Fibroblast of gingiva (primary cell): Measurements from ENCODE around the gene ZMIZ1.

Experiments used
- DNase-seq: peaks from one replicate; pipeline ENCODE4 v3.0.0-alpha.2; 2011; ENCODE audit warnings: low read depth

Gene ZMIZ1

DNA sequence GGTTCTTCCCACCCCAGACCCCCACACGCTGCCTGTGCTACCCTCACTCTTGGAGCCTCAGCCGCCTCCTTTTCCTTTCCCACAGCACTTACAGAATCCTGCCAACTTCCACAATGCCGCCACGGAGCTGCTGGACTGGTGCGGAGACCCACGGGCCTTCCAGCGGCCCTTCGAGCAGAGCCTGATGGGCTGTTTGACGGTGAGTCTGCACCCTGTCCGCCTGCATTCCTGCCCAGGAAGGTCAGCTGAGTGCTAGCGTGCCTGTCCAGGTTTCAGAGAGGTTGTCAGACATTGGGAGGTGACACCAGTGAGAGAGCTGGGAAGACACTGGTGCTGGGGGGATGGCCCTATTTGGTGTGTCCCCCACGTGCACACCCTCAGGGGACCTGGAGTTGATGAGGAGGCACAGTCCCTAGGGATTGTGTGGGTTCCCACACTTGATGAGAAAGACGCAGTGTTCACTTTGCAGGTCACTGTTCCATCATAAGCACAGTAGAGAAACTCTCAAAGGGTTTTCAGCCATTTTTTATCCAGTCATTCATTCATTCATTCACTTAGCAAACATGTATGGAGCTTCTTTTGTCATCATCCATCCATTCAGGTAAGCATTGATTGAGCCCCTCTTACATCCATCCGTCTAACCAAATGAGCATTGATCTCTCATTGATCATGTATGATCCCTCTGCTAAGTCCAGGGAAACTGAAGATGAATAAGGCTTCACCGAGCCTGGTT lies 139.7 kb downstream of the ZMIZ1 start:
- no peak for DNase-seq

DNA sequence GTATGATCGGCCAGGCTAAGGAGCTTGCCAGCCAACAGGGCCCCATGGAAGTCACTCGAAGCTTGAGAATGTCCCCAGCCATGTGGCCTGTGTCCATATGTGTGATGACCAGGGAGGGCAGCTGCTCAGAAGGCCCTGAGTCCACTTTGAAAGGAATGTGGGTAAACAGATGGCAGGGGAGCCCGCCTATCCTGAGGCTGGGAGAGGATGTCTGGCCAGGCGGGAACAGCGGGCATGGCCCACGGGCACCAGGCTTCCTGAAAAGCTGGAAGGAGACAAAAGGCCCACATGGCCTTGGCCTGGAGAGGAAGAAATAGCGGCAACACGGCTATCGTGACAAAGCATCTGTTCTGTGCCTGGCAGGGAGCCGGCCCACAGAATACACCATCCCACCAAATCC lies 140.6 kb downstream of the ZMIZ1 start:
- DNase-seq, result no peak

DNA sequence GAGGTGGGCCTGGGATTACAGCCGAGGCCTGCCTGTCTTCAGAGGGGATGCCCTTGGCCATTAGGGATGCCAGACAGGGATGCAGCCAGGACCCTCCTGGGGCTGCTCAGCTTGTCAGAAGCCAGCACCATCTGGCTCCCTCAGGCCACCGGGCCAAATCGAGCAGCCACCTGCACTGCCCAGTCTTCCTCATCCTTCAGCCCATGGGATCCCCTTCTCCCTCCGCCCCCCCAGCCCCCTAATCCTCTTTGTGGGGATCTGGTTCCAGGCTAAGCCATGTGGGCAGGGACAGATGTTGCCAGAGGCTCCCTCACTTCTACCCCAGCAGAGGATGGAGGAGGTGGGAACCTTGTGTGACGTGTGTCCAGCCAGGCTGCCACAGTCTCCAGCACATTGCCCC lies 141.1 kb downstream of the ZMIZ1 start:
- DNase-seq, result no peak

DNA sequence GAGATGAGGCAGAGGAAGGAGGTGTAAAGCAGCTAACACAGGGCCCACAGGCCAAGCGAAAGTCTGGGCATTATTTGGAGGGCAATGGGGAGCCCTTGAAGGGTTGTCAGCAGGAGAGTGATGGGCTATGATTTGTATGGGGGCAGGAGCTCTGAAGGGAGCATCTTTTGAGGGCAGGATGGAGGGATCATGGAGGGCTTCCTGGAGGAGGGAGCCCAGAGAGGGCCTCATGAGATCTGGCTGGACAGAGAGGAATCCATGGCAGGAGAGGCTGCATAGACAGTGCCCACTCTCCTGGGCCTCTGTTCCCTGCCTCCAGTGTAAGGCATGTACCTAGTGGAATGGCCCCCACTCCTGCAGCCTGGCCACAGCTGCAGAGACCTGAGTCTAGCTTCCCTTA lies 141.9 kb downstream of the ZMIZ1 start:
- no peak for DNase-seq

DNA sequence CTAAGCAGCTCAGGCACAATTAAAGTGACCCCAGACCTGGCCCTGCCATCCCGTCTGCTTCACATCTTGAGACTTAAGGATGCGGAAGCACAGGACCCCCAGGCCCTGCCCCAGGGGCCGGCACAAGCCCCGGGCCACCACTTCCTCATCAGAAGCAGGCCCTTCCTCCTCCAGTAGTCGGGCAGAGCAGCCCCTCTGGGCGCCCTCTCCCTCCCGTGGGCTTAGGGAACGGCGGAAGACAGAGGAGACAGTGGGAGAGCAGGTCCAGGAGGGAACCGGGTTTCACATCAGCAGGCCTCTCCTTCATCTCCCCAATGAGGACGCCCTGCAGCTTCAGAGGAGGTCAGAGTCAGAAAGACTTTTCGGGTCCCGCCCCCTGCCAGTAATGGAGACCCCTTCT lies 142.8 kb downstream of the ZMIZ1 start:
- no peak for DNase-seq

DNA sequence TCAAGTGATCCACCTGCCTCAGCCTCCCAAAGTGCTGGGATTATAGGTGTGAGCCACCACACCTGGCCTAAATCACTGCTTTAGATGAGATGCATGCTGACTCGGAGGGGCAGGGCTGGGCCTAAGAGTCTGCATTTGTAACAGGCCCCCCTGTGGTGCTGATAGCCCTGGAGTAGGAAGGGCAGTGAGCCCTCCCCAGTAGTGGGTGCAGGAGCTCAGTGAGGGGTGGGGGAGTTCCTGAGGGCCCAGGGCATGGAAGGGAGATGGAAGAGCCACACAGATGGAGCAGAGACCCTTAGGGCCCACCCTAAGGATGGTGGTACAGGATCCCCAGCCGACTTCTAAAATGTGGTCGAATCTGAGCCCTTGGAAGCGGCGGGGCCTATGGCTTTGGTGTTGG lies 146.8 kb downstream of the ZMIZ1 start:
- no peak for DNase-seq

DNA sequence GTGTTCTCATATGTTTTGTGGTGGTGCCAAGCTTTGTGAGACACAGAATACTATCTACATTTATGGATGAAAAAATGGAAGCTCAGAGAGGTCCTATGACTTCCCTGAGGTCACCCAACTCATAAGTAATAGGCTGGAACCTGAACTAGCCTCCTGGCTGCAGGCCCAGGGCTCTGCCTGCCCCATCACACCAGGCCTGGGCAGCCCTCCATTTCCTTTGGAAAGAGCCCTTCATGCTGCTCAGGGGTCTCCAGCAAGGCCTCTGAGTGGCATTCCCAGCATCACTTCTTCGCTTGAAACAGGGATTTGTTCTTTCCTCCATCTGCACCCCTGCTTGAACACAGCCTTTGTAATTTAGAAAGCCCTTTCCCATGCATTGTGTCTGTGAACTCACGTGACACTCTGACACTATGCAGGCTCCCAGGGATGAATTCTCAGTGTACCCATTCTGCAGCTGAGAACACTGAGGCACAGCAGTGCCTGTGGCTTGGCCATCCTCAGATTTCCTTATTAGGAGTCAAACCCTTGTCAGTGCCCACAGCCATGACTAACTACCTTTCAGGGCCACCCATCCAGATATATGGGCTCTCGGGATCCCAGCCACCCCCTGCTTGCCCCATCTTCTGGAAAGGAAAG lies 150.7 kb downstream of the ZMIZ1 start:
- peak; percentile 41 for DNase-seq

DNA sequence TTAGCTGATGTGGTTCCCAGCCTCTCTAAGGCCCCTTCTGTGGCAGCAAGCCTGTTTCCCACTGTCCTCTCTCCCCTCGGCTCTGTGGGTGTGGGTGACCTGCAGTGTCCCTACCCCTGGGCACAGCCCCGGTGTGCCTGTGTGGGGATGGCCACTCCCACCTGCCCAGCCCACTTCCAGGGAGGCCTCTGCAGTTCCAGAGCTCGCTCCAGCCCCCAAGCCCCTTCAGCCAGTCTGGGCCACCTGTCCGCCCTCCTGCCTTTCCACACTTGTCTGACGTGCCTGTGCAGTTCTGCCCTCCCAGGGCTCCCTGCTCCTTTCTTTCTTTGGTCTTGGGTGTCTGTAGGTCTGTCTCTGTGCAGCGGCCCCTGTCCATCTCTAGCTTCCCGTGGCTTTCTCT lies 151.5 kb downstream of the ZMIZ1 start:
- DNase-seq, result no peak

DNA sequence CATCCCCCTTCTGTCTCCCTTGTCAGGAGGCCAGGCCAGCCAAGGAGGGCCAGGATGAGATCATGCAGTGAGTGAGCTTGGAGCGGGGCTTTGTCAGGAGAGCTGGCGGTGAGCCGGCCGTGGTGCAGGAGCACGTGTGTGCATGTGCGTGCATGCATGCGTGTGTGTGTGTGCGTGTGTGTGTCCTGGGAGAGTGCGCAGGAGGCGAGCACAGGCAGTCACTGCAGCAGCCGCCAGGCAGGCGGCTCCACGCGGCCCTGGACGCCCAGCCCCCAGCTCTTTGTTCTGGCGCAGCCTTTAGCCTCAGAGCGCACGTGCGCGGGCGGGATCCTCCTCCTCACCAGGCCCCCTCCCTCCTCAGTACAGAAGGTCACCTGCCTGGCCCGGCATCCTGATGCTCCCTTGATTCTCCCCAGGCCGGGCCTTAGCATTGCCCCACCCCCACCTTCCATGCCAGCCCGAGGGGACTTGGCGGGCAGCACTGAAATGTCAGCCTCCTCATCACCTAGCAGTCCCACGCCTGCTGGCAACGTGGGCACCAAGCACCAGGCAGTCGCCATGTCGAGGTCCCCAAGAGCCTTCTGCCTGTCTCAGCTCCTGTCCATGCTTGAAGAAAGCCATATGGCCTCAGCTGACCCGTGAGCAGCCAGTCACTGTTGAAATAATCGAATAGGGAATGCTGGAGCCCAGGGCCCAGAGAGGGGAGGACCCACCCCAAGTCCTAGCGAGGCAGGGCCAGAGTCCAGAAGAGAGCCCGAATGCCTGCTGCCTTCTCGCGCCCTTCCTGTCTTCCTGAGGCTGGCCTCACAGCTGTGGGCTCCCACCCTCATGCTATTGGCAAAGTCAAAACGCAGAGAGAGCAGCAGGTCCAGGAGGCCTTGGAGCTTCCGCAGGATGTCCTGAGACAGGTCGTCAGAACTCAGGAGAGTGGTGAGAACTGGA lies 152.6 kb downstream of the ZMIZ1 start:
- peak; percentile 33 for DNase-seq

DNA sequence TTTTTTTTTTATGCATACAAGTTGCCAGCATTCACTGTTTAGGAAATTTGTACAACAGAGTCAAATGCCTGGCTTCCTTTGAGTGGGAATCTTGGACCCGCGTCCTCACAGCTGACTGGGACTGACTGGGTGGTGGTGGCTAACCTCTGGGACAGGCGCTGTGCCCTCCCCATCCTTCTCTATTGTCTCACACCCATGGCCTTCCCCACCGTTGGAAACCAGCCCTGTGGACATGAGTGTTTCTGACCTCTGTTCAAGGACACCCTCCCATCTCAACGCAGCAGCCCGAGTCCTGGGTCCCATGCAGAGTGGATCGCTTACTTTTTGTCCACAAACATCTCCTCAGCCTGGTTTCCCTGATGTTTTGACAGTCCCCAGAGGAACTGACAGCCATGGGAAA lies 153.4 kb downstream of the ZMIZ1 start:
- DNase-seq, result no peak

DNA sequence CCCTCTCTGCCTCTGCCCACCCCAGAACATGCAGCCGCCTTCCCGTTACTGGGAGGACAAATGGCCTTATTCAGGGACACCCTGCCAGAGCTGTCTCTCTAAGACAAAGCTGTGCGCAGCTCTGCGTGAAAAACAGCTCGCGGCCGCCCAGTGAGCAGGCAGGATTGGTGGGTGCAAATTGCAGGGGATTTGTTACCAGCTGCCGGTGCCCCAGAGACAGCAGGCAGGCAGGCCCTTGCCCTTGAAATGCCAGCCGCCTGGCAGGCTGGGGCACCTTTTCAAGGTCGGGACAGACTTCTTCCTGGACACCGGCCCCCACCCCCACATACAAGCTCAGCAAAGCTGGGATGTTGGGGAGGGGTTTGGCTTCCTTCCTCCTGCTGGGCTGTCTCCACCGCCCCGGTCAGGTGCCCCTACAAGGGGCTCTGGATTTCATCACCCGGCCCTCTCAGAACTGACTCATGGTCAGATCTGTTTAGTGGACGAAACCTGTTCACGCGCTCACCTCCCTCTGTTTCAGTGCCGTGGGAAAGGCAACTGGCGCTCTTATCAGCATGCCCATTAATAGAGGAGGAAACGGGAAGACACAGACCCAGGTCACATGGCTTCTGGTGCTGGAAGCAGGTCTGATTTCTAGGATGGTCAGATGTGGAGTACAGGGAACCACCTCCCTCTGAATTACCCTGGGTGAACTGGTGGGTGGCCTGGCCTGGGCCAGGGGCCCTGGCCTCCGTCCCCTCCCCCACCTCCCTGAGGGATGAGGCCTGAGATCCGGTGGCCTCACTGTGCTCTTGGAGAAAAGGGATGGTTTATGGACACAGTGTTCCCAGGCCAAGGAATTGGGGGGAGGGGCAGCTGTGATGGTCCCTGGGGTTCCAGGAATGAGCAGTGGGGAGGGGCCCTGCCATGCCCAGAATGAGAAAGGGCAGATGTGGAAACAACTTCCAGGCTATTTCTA lies 154.6 kb downstream of the ZMIZ1 start:
- DNase-seq, result no peak

DNA sequence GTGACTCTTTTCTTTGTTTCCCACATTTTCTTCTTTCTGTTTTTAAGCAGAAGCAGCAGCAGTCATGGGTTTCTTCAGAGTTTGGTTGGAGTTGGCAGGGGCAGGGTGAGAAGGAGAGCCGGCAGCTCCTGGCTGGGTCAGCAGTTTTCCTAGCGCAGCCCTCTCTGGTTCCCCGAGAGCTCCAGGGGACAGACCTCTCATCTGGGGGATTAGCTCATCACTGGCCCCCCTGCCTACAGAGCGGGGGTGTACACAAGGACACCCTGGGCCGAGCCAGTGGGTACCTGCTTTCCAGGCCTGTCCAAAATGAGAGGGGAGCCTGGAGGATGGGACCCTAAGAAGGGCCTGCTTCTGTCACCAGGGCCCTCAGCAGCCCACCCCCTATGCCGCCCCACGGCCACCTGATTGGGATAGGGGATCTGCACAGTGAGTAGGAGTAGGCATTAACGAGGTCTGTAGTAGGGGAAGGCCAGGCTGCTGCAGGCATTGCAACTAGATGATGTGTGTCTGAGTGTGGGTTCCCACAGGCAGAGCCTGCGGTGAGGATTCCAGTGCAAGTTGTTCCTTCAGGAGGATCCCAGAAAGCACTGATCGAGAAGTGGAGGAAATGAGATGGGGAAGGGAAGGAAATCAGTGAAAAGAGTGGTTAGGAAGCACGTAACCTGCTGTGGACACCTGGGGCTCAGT lies 155.6 kb downstream of the ZMIZ1 start:
- no peak for DNase-seq

DNA sequence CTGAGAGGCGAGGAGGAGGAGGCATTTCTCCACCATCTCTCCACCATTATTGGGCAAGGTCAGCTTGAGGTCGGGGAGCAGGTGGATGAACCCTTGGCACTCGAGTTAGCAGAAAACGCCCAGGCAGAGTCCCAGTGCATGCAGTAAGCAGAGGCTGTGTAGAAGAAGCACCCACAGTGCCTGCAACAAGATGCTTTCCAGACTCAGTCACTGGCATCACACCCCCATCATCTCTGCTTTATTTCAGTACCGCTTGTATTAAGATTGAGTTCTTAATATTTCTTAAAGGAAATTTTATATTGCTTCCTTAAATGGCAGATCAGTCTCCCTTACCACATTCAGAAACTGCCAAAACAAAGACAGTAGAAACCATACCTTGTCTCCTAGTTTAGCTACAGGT lies 156.2 kb downstream of the ZMIZ1 start:
- DNase-seq, result no peak

DNA sequence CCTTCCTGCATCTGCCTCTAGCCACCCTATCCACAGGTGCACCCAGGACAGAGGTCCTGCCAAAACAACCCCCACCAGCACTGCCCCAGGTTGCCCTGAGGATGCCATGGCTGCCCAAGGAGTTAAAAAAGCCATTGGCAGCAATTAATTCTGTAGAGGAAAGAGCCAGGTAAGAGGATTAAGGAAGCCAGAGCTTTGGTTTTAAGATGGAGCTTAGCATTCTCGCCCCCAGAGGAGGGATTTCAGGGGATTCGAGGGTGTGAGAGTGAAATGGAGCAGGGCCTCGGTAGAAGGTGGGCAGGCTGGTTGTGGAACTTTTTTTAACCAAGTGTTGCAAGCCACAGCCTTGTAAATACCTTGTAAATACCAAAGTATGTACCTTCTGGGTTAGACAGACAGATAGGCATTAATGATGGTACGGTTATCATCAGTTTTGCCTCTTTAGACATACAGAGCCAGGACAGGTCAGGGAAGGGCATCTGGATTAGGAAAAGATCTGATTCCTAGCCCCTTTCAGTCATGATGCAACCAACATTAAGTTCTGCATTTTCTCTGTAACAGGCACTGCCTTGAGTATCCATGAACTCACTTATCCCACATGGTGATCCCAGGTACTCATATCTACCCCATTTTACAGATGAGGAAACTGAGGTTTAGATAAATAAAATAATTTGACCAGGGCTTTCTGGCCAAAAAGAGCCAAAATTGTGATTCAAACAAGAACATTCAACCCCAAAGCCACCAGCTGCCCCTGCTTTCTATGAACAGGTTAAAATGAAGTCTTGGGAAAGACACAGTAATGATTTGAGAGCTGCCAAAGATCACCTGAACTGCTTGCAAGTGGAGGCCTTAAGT lies 157.9 kb downstream of the ZMIZ1 start:
- DNase-seq, result no peak

DNA sequence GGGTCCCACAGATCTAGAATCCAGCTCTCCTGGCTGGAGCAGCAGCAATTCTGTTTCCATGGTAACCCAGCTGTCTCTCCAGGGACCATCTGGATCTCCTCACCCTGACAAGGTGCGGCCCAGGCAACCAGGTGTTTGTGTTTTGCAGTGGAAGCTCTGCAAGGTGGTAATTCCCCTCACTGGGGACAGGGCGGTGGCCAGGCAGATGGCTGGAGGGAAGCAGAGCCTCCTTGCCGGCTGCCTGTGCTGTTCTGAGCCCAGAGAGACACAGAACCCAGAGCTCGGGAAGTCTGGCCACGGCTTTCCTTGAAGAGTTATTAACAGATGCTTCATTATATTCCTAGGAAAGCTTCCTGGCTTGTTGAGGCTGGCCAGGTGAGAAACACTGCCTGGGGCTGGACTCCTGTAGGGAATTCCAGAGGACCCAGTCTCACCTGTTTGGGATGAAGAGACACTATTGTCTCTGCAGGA lies 160.3 kb downstream of the ZMIZ1 start:
- no peak for DNase-seq

DNA sequence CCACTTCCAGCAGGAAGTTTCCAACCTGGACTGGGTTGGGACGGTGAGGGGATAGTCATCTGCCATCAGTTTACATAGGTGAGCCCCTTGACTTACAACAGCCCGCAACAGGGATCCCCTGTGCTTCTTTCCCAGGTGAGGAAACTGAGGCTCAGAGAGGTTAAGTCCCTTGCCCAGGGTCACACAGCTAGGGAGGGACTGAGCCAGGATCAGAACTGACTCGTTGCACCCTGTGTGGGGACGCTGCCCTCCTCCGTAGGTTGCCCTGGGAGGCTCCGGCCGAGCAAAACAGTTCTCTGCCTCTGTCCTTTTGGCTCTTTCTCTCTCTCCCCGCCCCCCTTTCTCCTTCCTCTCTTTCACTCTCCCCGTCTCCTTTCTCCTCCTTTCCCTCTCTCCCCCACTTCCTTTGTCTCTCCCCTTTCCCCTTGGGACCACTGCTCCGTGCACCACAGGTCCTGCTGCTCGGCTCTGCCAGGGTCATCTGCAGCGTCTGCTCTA lies 161.1 kb downstream of the ZMIZ1 start:
- DNase-seq, result no peak

DNA sequence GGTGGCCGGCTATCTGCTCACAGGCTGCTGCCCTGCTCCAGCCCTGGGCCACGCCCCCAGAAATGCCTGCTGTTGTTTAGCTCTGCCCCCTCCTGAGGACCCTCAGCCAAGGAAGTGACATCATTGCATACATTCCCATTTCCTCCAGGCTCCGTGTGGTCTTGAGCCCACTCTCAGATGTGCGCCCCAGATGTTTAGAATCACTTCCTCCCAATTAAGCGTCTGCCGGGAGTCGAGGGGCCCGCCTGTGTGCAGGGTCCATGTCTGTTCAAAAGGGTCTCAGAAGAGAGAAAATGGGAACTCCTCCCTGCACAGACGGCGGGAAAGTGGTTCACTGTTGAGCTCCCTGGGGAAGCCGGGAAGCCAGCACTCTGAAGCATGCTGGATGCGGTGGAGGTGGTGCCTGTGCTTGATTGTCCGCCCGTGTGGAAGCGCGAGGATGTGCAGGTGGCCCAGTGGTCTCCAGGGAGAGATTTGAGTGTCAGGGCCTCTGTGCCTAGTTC lies 161.6 kb downstream of the ZMIZ1 start:
- no peak for DNase-seq

DNA sequence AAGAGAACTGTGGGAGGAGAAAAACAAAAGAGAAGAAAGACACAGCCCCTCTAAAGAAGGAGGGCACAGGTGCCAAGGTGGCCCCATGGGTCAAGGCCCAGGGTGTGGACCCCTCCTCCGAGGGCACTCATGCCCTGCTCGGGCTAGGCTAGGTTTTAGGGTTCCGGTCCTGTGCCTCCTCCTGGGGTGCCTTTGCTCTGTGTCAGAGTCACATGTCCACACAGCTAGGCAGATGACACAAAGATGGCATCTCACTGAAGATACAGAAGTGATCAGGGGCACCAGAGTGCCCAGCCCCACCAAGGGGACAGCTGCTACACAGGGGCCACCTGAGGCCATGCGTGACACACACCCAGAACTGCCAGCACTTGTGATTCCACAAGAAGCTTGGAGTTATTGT lies 162.1 kb downstream of the ZMIZ1 start:
- DNase-seq, result no peak

DNA sequence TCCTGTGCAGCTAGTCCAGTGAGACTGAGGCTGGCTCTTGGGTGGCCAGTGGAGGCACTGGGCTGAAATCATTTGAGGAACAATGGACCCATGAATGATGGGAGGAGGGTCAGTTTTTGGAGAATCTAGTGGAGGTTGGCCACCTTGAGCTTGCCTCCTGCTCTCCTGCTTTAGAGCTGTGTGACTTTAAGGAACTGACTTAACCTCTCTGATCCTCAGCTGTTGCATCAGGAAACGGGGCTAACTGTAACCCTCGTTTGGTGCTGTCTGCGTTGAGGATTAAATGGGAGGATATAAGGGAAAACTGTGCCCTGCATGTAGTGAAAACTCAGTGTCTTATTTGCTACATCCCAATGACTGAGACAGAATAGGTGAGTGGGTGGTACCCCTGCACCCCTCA lies 163.1 kb downstream of the ZMIZ1 start:
- no peak for DNase-seq

DNA sequence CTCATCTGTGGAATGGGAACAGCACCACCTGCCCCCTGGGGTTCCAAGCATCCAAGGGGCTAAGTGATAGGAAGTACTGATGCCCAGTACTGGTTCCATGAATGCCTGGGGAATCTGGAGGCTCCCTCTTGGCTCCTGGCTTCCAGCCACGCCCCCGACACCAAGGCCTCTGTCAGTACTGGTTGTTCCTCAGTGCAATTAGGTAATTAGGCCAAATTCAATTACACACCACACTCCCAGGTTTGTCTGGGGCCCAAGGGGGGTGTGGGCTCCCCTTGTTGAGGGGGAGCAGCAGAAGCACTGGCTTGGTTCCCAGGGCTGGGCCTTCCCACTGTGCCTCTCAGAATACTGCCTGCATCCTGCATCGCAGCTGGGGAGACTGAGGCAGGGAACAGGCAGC lies 164.1 kb downstream of the ZMIZ1 start:
- DNase-seq, result no peak
